GM10248 (cell line): ENCODE results near the gene RIC8B.

Experiments
- CTCF ChIA-PET: fragments of 300-600 bp; sonication (Branson Sonifier 250); formaldehyde crosslinking; extraction: SDS; loops from one replicate; lab custom pipeline; 2021; ENCODE audit warnings: antibody characterized with exemption; lab: Yijun Ruan, JAX
- POLR2A ChIA-PET: fragments of 350-650 bp; sonication (Branson Sonifier 250); formaldehyde crosslinking; extraction: SDS; loops from one replicate; lab custom pipeline; 2020; ENCODE audit warnings: antibody characterized with exemption; lab: Yijun Ruan, JAX
- DNase-seq: peaks from one replicate; pipeline ENCODE4 v3.0.0; 2012; ENCODE audit errors: extremely low spot score
- TF ChIP-seq, protein P1 (sequence below): IDR thresholded peaks from 2 replicates; pipeline ENCODE4 v1.5.1; 2012; ENCODE audit warnings: mild to moderate bottlenecking, low read depth; ENCODE audit errors: extremely low read depth, missing control alignments, control extremely low read depth

RIC8B gene

DNA sequence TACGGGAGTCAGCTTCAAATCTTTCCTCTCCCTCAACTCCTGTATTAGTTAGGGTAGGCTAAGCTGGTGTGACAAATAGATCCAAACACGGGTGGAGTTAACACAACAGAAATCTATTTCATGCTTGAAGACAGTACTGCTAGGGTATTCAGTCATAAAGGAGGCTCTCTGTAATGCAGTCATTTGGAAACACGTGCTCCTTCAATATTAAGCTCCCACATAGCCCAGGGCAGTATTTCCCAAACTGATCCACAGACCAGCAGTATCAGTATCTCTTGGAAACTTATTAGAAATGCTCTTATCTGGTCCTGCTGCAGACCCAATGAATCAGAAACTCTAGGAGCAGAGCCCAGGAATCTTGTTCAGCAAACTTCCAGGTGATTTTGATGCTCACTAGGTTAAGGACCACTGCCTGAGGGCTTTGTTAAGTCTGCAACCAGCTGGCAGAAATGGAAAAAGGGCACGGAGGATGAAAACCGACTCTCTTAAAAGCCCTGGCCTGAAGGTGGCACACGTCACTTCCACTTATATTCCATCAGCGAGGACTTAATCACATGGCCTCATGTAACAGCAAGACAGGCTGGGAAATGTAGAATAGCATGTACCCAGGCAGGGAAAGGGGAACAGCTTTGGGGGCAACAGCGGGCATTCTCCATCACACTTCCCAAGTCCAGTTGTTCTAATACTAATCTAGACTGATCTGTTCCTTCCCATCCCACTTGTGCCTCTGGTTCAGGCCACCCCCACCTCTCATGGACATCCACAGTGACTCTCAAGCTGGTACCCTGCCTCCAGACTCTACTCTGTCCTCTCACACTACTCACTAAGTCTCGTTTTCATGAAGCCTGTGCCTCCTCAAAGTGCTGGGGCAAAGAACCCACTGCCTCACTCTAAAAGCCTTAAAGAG, 38.2 kb upstream of the RIC8B start:
- ChIA-PET POLR2A (no interaction called here), CTCF (interaction anchor here (1.0 to 2.3 kb wide), 5 partner anchors 11 to 106 kb away, joined by 3 to 5 read pairs (median 5); no protein-coding TSS in a partner anchor)
- TF ChIP-seq, protein P1, sequence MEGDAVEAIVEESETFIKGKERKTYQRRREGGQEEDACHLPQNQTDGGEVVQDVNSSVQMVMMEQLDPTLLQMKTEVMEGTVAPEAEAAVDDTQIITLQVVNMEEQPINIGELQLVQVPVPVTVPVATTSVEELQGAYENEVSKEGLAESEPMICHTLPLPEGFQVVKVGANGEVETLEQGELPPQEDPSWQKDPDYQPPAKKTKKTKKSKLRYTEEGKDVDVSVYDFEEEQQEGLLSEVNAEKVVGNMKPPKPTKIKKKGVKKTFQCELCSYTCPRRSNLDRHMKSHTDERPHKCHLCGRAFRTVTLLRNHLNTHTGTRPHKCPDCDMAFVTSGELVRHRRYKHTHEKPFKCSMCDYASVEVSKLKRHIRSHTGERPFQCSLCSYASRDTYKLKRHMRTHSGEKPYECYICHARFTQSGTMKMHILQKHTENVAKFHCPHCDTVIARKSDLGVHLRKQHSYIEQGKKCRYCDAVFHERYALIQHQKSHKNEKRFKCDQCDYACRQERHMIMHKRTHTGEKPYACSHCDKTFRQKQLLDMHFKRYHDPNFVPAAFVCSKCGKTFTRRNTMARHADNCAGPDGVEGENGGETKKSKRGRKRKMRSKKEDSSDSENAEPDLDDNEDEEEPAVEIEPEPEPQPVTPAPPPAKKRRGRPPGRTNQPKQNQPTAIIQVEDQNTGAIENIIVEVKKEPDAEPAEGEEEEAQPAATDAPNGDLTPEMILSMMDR, result peak; percentile 23
- no peak for DNase-seq

DNA sequence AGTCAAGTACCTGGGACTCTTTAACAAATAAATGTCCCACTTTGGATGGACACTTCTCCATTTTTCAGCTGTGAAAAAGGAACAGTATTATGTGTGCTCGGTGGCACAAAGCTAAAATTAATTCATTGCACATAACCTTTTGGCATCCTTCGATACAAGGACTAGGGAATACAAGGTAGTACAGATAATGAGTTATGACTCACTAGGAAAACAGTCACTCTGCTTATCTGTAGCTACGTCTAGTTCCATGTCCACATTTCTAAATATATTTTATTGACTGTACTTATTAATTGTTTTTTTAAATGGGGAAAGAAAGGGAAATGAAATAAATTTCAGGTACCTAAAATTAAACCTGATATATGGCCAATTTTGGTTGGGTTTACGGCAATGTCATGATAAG, 35.2 kb upstream of the RIC8B start:
- TF ChIP-seq, protein P1, result no peak
- ChIA-PET CTCF (interaction anchor here (0.9 to 1.2 kb wide), 2 partner anchors 15 to 205 kb away, joined by 3 read pairs; no protein-coding TSS in a partner anchor), POLR2A (no interaction called here)
- no peak for DNase-seq

DNA sequence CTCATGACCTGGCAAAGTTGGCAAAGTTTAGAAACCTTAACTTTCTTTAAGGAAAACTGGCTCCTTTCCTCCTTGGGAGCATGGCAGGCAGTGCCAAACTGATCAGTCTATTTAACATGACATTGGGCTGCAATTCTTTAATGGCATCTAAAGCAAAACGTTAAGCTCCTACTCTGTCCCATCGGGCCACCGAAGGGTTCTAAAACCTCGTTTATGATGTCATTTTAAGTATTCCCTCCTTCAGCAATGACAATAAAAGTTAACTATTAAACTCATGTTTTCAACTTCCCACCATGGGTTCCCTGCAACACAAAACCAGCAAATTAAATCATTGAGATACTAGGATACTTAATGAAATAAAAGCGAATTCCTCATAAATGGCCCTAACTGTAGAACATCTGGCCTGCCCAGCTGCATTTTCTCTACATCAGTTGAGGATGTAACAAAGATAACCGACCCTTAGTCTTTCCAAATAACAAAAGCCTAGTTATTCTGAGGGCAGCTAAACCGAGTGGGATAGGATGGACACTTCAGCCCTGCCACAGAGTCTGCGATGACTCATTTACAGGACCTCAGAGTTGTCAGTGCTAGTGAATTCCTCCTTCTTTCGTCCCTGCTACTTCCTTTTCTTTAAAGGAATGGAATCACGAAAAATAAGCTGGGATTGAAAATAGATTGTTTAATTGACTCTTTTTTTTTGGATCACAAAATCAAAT, 34.5 kb upstream of the RIC8B start:
- POLR2A ChIA-PET, result no interaction called here
- no peak for DNase-seq
- CTCF ChIA-PET, result interaction anchor here (1.2 to 2.4 kb wide), 2 partner anchors 11 to 16 kb away, joined by 3 to 8 read pairs; no protein-coding TSS in a partner anchor
- TF ChIP-seq, protein P1, result no peak

DNA sequence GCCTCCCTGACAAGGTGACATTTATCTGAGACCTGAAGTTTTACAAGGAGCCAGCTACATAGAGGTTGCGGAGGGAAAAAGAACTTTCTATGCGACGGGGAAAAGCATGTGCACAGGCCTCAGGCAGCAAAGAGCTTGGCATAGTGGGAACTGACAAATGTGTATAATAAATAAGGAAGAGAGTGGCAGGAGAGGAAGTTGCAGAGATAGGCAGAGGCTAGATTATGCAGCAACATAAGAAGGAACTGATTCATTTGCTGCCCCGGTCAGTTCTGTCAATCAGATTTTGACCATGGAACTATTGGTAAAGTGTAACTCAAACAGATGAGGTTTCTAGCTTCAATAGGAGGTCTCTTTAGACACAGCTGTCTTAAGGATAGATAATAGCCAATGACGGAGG, 33.7 kb upstream of the RIC8B start:
- POLR2A ChIA-PET, result no interaction called here
- TF ChIP-seq, protein P1, result no peak
- CTCF ChIA-PET, result interaction anchor here (2.4 kb wide), 1 partner anchor 12 kb away, joined by 8 read pairs; no protein-coding TSS in a partner anchor
- no peak for DNase-seq

DNA sequence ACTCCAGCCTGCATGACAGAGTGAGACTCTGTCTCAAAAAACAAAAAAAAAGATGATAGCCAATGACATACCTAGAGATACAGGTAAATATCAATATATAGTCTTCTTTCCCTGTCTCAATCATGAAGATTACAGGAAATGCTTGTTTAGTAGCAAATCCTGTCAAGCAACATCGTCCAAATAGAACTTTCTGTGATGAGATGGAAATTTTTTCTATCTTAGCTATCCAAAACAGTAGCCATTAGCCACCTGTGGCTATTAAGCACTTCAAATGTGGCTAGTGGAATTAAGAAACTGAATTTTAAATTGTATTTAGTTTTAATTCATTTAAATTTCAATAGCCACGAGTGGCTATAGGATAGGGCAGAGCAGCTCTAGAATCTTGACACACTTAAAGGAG, 33.2 kb upstream of the RIC8B start:
- ChIA-PET CTCF (interaction anchor here (1.4 to 2.4 kb wide), 2 partner anchors 13 to 15 kb away, joined by 5 to 8 read pairs; no protein-coding TSS in a partner anchor), POLR2A (no interaction called here)
- TF ChIP-seq, protein P1, result no peak
- no peak for DNase-seq

DNA sequence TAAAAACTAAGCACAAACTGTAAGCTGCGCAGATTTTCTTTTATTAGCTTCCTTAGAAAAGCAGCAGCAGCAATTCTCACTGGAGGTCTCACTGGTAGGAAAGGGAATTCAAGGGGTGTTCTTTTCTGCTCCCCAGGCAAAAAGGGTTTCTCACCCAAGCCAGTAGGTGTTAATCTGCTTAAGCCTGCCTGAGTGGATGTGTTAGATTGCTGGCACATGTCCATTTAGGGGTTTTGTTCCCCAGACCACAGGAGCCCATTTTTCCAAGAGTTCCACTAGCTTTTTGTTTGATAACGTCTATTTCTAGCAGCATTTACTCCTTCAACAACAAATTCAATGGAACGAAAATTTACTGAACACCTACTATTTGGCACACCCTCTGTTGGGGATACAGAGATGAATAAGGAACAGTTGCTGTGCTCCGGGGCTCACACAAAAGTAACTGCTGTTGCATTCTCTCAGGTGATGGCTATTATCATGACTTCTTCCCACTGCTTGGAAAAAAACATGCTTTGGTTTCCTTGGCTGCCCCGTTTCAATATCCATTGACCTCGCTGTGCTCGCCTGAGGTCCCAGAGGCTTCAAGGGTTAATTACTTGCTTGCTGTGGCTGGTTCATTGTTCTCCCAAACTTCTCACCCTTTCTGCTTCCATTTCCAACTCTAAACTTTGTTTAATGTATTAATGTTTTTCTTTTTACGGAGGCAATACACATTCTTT, 31.1 kb upstream of the RIC8B start:
- POLR2A ChIA-PET, result no interaction called here
- TF ChIP-seq, protein P1, result no peak
- CTCF ChIA-PET, result no interaction called here
- no peak for DNase-seq
